A673 (cell line): ENCODE measurements around the gene SPPL2B.

Experiments
- CTCF ChIP-seq: fragments of 300-800, 200-600 bp; sonication (generic); conservative IDR thresholded peaks from 2 replicates; pipeline ENCODE4 v1.5.1; 2017; ENCODE audit warnings: low read depth, mild to moderate bottlenecking, antibody characterized with exemption, low read length, moderate library complexity, mixed read lengths
- EZH2 ChIP-seq: fragments of 200-600 bp; sonication (generic); IDR thresholded peaks from 2 replicates; pipeline ENCODE4 v1.6.1; 2017; ENCODE audit warnings: borderline replicate concordance, low read depth, mild to moderate bottlenecking, mixed read lengths, antibody characterized with exemption, low read length; ENCODE audit not compliant: poor library complexity, severe bottlenecking

GRCh38 chr19:2286402-2287140 is 41.9 kb upstream of the SPPL2B start:
- TF ChIP-seq CTCF (no peak), EZH2 (no peak)
